22Rv1 (cell line): Measurements from ENCODE around the gene IDE.

Source experiments
- CTCF ChIP-seq: fragments of 450-650 bp; IDR thresholded peaks from 2 replicates; pipeline ENCODE4 v1.5.1; 2017; ENCODE audit warnings: mild to moderate bottlenecking
- ZFX ChIP-seq: fragments of 450-650 bp; IDR thresholded peaks from 2 replicates; pipeline ENCODE4 v1.6.1; 2017; ENCODE audit warnings: antibody characterized with exemption, borderline replicate concordance

- TF ChIP-seq CTCF (no peak), ZFX (no peak)
Observed at GRCh38 chr10:92542458-92542857, 31.4 kb downstream of the IDE start.
